Mesendoderm (in vitro differentiated cells): ENCODE measurements around the gene FRMPD4.

Experiments
- DNase-seq: peaks from one replicate; pipeline ENCODE4 v3.0.0; 2013
- H2AK5ac ChIP-seq: 2 replicates; pipeline ENCODE4 v1.6.1; 2013; ENCODE audit warnings: low read length, inconsistent platforms
- H2BK120ac ChIP-seq: 2 replicates; pipeline ENCODE4 v1.6.1; 2013; ENCODE audit warnings: low read depth, mild to moderate bottlenecking, low read length, moderate library complexity, mixed read lengths
- H2BK15ac ChIP-seq: replicated peaks from 2 replicates; pipeline ENCODE4 v1.6.1; 2013; ENCODE audit warnings: low read depth, mild to moderate bottlenecking, moderate library complexity
- H2BK5ac ChIP-seq: 2 replicates; pipeline ENCODE4 v1.6.1; 2013; ENCODE audit warnings: low read length, inconsistent platforms
- H3K18ac ChIP-seq: 2 replicates; pipeline ENCODE4 v1.6.1; 2013; ENCODE audit warnings: mild to moderate bottlenecking, low read length, mixed read lengths
- H3K23ac ChIP-seq: one replicate; pipeline ENCODE4 v1.6.1; 2013; ENCODE audit warnings: low read length
- H3K27ac ChIP-seq: 2 replicates; pipeline ENCODE4 v1.5.1; 2013; ENCODE audit warnings: low read depth, mild to moderate bottlenecking, inconsistent platforms, low read length, moderate library complexity
- H3K27me3 ChIP-seq: 2 replicates; pipeline ENCODE4 v1.6.1; 2013; ENCODE audit warnings: low read length, control low read depth, mild to moderate bottlenecking, inconsistent platforms; ENCODE audit not compliant: insufficient read depth, poor library complexity
- H3K36me3 ChIP-seq: 2 replicates; pipeline ENCODE4 v1.6.1; 2013; ENCODE audit warnings: low read length, inconsistent platforms; ENCODE audit not compliant: control insufficient read depth, insufficient read depth
- H3K4ac ChIP-seq: one replicate; pipeline ENCODE4 v1.6.1; 2013; ENCODE audit warnings: low read depth, mild to moderate bottlenecking, low read length, moderate library complexity
- H3K4me1 ChIP-seq: 2 replicates; pipeline ENCODE4 v1.6.1; 2013; ENCODE audit warnings: low read depth, low read length, inconsistent platforms; ENCODE audit not compliant: control insufficient read depth
- H3K4me2 ChIP-seq: 2 replicates; pipeline ENCODE4 v1.6.1; 2013; ENCODE audit warnings: low read length
- H3K4me3 ChIP-seq: 2 replicates; pipeline ENCODE4 v1.5.1; 2013; ENCODE audit warnings: mild to moderate bottlenecking, low read length
- H3K56ac ChIP-seq: one replicate; pipeline ENCODE4 v1.6.1; 2013; ENCODE audit warnings: low read length
- H3K79me1 ChIP-seq: 2 replicates; pipeline ENCODE4 v1.6.1; 2013; ENCODE audit warnings: low read length, inconsistent platforms
- H3K79me2 ChIP-seq: 2 replicates; pipeline ENCODE4 v1.6.1; 2013; ENCODE audit warnings: mild to moderate bottlenecking, low read length; ENCODE audit not compliant: control insufficient read depth, insufficient read depth
- H3K9ac ChIP-seq: 2 replicates; pipeline ENCODE4 v1.6.1; 2013; ENCODE audit warnings: low read length, inconsistent platforms
- H4K5ac ChIP-seq: one replicate; pipeline ENCODE4 v1.6.1; 2013; ENCODE audit warnings: low read length
- H4K8ac ChIP-seq: one replicate; pipeline ENCODE4 v1.6.1; 2013; ENCODE audit warnings: low read depth, mild to moderate bottlenecking, control low read depth, low read length, moderate library complexity
- WGBS: extraction: QIAGEN DNeasy Blood & Tissue Kit; methylation state at CpG from one replicate; pipeline ENCODE4 v1.1.7; 2013; ENCODE audit warnings: low lambda C conversion rate, missing lambda C conversion rate; ENCODE audit not compliant: insufficient coverage; ENCODE audit errors: extremely low coverage; 5-methylcytosine and 5-hydroxymethylcytosine counted together

Gene FRMPD4

GRCh38 chrX:12405306-12405705, 267.0 kb downstream of the FRMPD4 start:
- no peak overlapping the region for H2BK15ac ChIP-seq
- H2BK120ac ChIP-seq = no peak overlapping the region
- no peak overlapping the region for H3K27ac ChIP-seq
- H3K4ac ChIP-seq = no peak overlapping the region
- H2BK5ac ChIP-seq = no peak overlapping the region
- H3K79me1 ChIP-seq = no peaks in the 10 kb centered on the region
- no peak overlapping the region for H3K4me3 ChIP-seq
- no peak overlapping the region for H2AK5ac ChIP-seq
- H3K56ac ChIP-seq = no peak overlapping the region
- no peak for DNase-seq
- H3K4me1 ChIP-seq = no peaks in the 10 kb centered on the region
- H3K4me2 ChIP-seq = no peak overlapping the region
- H3K23ac ChIP-seq = no peak overlapping the region
- H3K36me3 ChIP-seq = no peaks in the 10 kb centered on the region
- H3K18ac ChIP-seq = no peak overlapping the region
- no peaks in the 10 kb centered on the region for H3K27me3 ChIP-seq
- no peak overlapping the region for H4K8ac ChIP-seq
- no CpG with 5 or more reads among the region's 2 CpGs for WGBS
- no peak overlapping the region for H4K5ac ChIP-seq
- H3K79me2 ChIP-seq = no peaks in the 10 kb centered on the region
- no peak overlapping the region for H3K9ac ChIP-seq

GRCh38 chrX:12410523-12410922, 272.2 kb downstream of the FRMPD4 start:
- Histone ChIP-seq H2AK5ac (no peak overlapping the region), H4K8ac (no peak overlapping the region), H3K23ac (no peak overlapping the region), H3K79me2 (no peaks in the 10 kb centered on the region), H3K56ac (no peak overlapping the region), H3K79me1 (no peaks in the 10 kb centered on the region), H3K36me3 (no peaks in the 10 kb centered on the region), H2BK15ac (no peak overlapping the region), H4K5ac (no peak overlapping the region), H2BK5ac (no peak overlapping the region), H3K4me3 (no peak overlapping the region), H3K27me3 (no peaks in the 10 kb centered on the region), H3K27ac (no peak overlapping the region), H3K9ac (no peak overlapping the region), H3K4ac (no peak overlapping the region), H3K18ac (no peak overlapping the region), H3K4me2 (no peak overlapping the region), H2BK120ac (no peak overlapping the region), H3K4me1 (no peaks in the 10 kb centered on the region)
- WGBS = no CpG with 5 or more reads among the region's 6 CpGs
- no peak for DNase-seq

- Histone ChIP-seq H3K4me3 (no peak overlapping the region), H3K79me2 (no peaks in the 10 kb centered on the region), H3K36me3 (no peaks in the 10 kb centered on the region), H2BK15ac (no peak overlapping the region), H3K18ac (no peak overlapping the region), H2BK5ac (no peak overlapping the region), H2AK5ac (no peak overlapping the region), H3K4ac (no peak overlapping the region), H3K56ac (no peak overlapping the region), H3K27me3 (no peaks in the 10 kb centered on the region), H3K4me2 (no peak overlapping the region), H3K23ac (no peak overlapping the region), H4K8ac (no peak overlapping the region), H3K27ac (no peak overlapping the region), H3K4me1 (no peaks in the 10 kb centered on the region), H3K79me1 (no peaks in the 10 kb centered on the region), H2BK120ac (no peak overlapping the region), H4K5ac (no peak overlapping the region), H3K9ac (no peak overlapping the region)
- DNase-seq = no peak
- no CpG with 5 or more reads among the region's 1 CpG for WGBS
Observed at GRCh38 chrX:12411831-12412230, 273.6 kb downstream of the FRMPD4 start.

GRCh38 chrX:12412561-12412960, 274.3 kb downstream of the FRMPD4 start:
- WGBS = no CpG with 5 or more reads among the region's 1 CpG

GRCh38 chrX:12419591-12419990, 281.3 kb downstream of the FRMPD4 start:
- Histone ChIP-seq H3K27me3 (no peaks in the 10 kb centered on the region), H3K56ac (no peak overlapping the region), H3K36me3 (no peaks in the 10 kb centered on the region), H4K8ac (no peak overlapping the region), H3K4me1 (no peaks in the 10 kb centered on the region), H3K79me1 (no peaks in the 10 kb centered on the region), H3K9ac (no peak overlapping the region), H3K4me3 (no peak overlapping the region), H2BK120ac (no peak overlapping the region), H2AK5ac (no peak overlapping the region), H4K5ac (no peak overlapping the region), H3K4me2 (no peak overlapping the region), H3K18ac (no peak overlapping the region), H3K27ac (no peak overlapping the region), H3K23ac (no peak overlapping the region), H3K4ac (no peak overlapping the region), H2BK15ac (no peak overlapping the region), H2BK5ac (no peak overlapping the region), H3K79me2 (no peaks in the 10 kb centered on the region)
- no CpG with 5 or more reads among the region's 4 CpGs for WGBS
- DNase-seq = no peak

More at GRCh38 chrX:12412561-12412960, 274.3 kb downstream of the FRMPD4 start:
- no peak for DNase-seq
- Histone ChIP-seq H2BK120ac (no peak overlapping the region), H3K18ac (no peak overlapping the region), H3K23ac (no peak overlapping the region), H3K36me3 (no peaks in the 10 kb centered on the region), H3K4me3 (no peak overlapping the region), H3K56ac (no peak overlapping the region), H3K9ac (no peak overlapping the region), H2AK5ac (no peak overlapping the region), H2BK5ac (no peak overlapping the region), H3K4me1 (no peaks in the 10 kb centered on the region), H4K8ac (no peak overlapping the region), H3K27me3 (no peaks in the 10 kb centered on the region), H3K79me1 (no peaks in the 10 kb centered on the region), H3K4me2 (no peak overlapping the region), H3K4ac (no peak overlapping the region), H3K79me2 (no peaks in the 10 kb centered on the region), H3K27ac (no peak overlapping the region), H2BK15ac (no peak overlapping the region), H4K5ac (no peak overlapping the region)

GRCh38 chrX:12421918-12422317, 283.6 kb downstream of the FRMPD4 start:
- H3K9ac ChIP-seq = no peak overlapping the region
- no peak overlapping the region for H4K8ac ChIP-seq
- no peak overlapping the region for H3K27ac ChIP-seq
- no peaks in the 10 kb centered on the region for H3K79me1 ChIP-seq
- no peak overlapping the region for H2BK15ac ChIP-seq
- H2AK5ac ChIP-seq = no peak overlapping the region
- no peaks in the 10 kb centered on the region for H3K79me2 ChIP-seq
- no peaks in the 10 kb centered on the region for H3K36me3 ChIP-seq
- peak; percentile 7 for DNase-seq
- no peak overlapping the region for H3K4me3 ChIP-seq
- no peak overlapping the region for H4K5ac ChIP-seq
- no peak overlapping the region for H3K4me2 ChIP-seq
- H3K4ac ChIP-seq = no peak overlapping the region
- no peak overlapping the region for H3K23ac ChIP-seq
- H2BK120ac ChIP-seq = no peak overlapping the region
- no peak overlapping the region for H2BK5ac ChIP-seq
- WGBS = no CpG with 5 or more reads among the region's 5 CpGs
- no peaks in the 10 kb centered on the region for H3K27me3 ChIP-seq
- H3K56ac ChIP-seq = no peak overlapping the region
- H3K18ac ChIP-seq = no peak overlapping the region
- H3K4me1 ChIP-seq = no peaks in the 10 kb centered on the region
